H9 (cell line): ENCODE measurements around the gene BSN. TPM values are rescaled to one million over a fixed set of nuclear protein-coding genes. Genes with fewer than 3 reads are reported as not detected.

Source experiments
- DNase-seq: peaks from one replicate; pipeline ENCODE4 v3.0.0-alpha.2; 2017
- H2AFZ ChIP-seq: one replicate; pipeline ENCODE4 v1.6.1; 2013; ENCODE audit warnings: mild to moderate bottlenecking, low read length, control low read depth, moderate library complexity
- H2AK5ac ChIP-seq: 2 replicates; pipeline ENCODE4 v1.6.1; 2013; ENCODE audit warnings: low read length, control low read depth, mixed read lengths; ENCODE audit not compliant: insufficient read length
- H2BK120ac ChIP-seq: one replicate; pipeline ENCODE4 v1.6.1; 2013; ENCODE audit warnings: low read depth, mild to moderate bottlenecking, low read length, control low read depth, inconsistent platforms; ENCODE audit not compliant: poor library complexity, severe bottlenecking
- H2BK12ac ChIP-seq: 2 replicates; pipeline ENCODE4 v1.6.1; 2013; ENCODE audit warnings: low read length, control low read depth, mixed read lengths, low read depth; ENCODE audit not compliant: insufficient read length
- H2BK15ac ChIP-seq: 2 replicates; pipeline ENCODE4 v1.6.1; 2013; ENCODE audit warnings: low read depth, low read length, control low read depth
- H2BK20ac ChIP-seq: one replicate; pipeline ENCODE4 v1.6.1; 2013; ENCODE audit warnings: low read depth, mild to moderate bottlenecking, low read length, control low read depth, inconsistent platforms; ENCODE audit not compliant: poor library complexity, severe bottlenecking
- H2BK5ac ChIP-seq: 2 replicates; pipeline ENCODE4 v1.6.1; 2013; ENCODE audit warnings: low read length, control low read depth, mixed read lengths; ENCODE audit not compliant: insufficient read length
- H3K14ac ChIP-seq: 2 replicates; pipeline ENCODE4 v1.6.1; 2013; ENCODE audit warnings: low read length, control low read depth; ENCODE audit not compliant: insufficient read depth
- H3K18ac ChIP-seq: 2 replicates; pipeline ENCODE4 v1.6.1; 2013; ENCODE audit warnings: low read depth, mild to moderate bottlenecking, mixed read lengths, low read length, control low read depth; ENCODE audit not compliant: insufficient read length
- H3K23ac ChIP-seq: 2 replicates; pipeline ENCODE4 v1.6.1; 2013; ENCODE audit warnings: low read length, control low read depth, mixed read lengths, low read depth; ENCODE audit not compliant: insufficient read length
- H3K23me2 ChIP-seq: 2 replicates; pipeline ENCODE4 v1.6.1; 2013; ENCODE audit warnings: low read depth, mild to moderate bottlenecking, mixed read lengths, low read length, control low read depth; ENCODE audit not compliant: insufficient read length, poor library complexity, severe bottlenecking
- H3K27ac ChIP-seq: 2 replicates; pipeline ENCODE4 v1.5.1; 2013; ENCODE audit warnings: low read length, control low read depth, mixed read lengths, low read depth; ENCODE audit not compliant: insufficient read length
- H3K27me3 ChIP-seq: 2 replicates; pipeline ENCODE4 v1.6.1; 2013; ENCODE audit warnings: low read length, control low read depth, inconsistent platforms; ENCODE audit not compliant: insufficient read depth
- H3K4ac ChIP-seq: 2 replicates; pipeline ENCODE4 v1.6.1; 2013; ENCODE audit warnings: low read depth, mild to moderate bottlenecking, control low read depth, inconsistent platforms, low read length, moderate library complexity
- H3K4me1 ChIP-seq: 2 replicates; pipeline ENCODE4 v1.6.1; 2013; ENCODE audit warnings: low read length, control low read depth, inconsistent platforms; ENCODE audit not compliant: insufficient read depth
- H3K4me2 ChIP-seq: 2 replicates; pipeline ENCODE4 v1.6.1; 2013; ENCODE audit warnings: low read length, control low read depth, mixed read lengths; ENCODE audit not compliant: insufficient read length, insufficient read depth
- H3K56ac ChIP-seq: 2 replicates; pipeline ENCODE4 v1.6.1; 2013; ENCODE audit warnings: low read depth, mild to moderate bottlenecking, mixed read lengths, low read length, control low read depth; ENCODE audit not compliant: insufficient read length
- H3K79me1 ChIP-seq: 2 replicates; pipeline ENCODE4 v1.6.1; 2013; ENCODE audit warnings: low read depth, mild to moderate bottlenecking, moderate library complexity, low read length, control low read depth, inconsistent platforms; ENCODE audit not compliant: insufficient read depth, poor library complexity, severe bottlenecking
- H3K79me2 ChIP-seq: 2 replicates; pipeline ENCODE4 v1.6.1; 2013; ENCODE audit warnings: low read length, control low read depth, inconsistent platforms; ENCODE audit not compliant: insufficient read depth
- H3K9ac ChIP-seq: 2 replicates; pipeline ENCODE4 v1.6.1; 2013; ENCODE audit warnings: low read length, control low read depth, mixed read lengths; ENCODE audit not compliant: insufficient read length; ENCODE audit errors: extremely low read depth
- H3K9me3 ChIP-seq: one replicate; pipeline ENCODE4 v1.6.1; 2013; ENCODE audit warnings: low read depth, low read length, inconsistent platforms; ENCODE audit not compliant: control insufficient read depth
- H3T11ph ChIP-seq: one replicate; pipeline ENCODE4 v1.6.1; 2013; ENCODE audit warnings: mild to moderate bottlenecking, low read length, control low read depth, inconsistent platforms
- H4K20me1 ChIP-seq: one replicate; pipeline ENCODE4 v1.6.1; 2013; ENCODE audit not compliant: control insufficient read depth, insufficient read length, insufficient read depth
- H4K5ac ChIP-seq: 2 replicates; pipeline ENCODE4 v1.6.1; 2013; ENCODE audit warnings: low read depth, mild to moderate bottlenecking, mixed read lengths, low read length, control low read depth; ENCODE audit not compliant: insufficient read length
- H4K8ac ChIP-seq: replicated peaks from 2 replicates; pipeline ENCODE4 v1.6.1; 2013; ENCODE audit warnings: low read length, control low read depth, mixed read lengths, low read depth; ENCODE audit not compliant: insufficient read length
- H4K91ac ChIP-seq: 2 replicates; pipeline ENCODE4 v1.6.1; 2013; ENCODE audit warnings: low read depth, mild to moderate bottlenecking, moderate library complexity, mixed read lengths, low read length, control low read depth; ENCODE audit not compliant: insufficient read length
- H3K27ac Mint-ChIP-seq, 3 experiments: 2 replicates in 2 of 3; 3 replicates in 1 of 3; pipeline ENCODE4 v1.8.0; 2020 to 2021; ENCODE audit warnings: mixed read lengths in 3 of 3, mild to moderate bottlenecking in 1 of 3, moderate library complexity in 1 of 3
- H3K27me3 Mint-ChIP-seq: 2 replicates; pipeline ENCODE4 v1.8.0; 2021; ENCODE audit warnings: low read depth, mild to moderate bottlenecking, moderate library complexity, mixed read lengths
- H3K36me3 Mint-ChIP-seq, 3 experiments: 2 replicates in 2 of 3; 3 replicates in 1 of 3; pipeline ENCODE4 v1.8.0; 2020 to 2021; ENCODE audit warnings: low read depth in 3 of 3, mixed read lengths in 3 of 3; ENCODE audit not compliant: insufficient read depth in 1 of 3
- H3K4me1 Mint-ChIP-seq, 2 experiments: 2 replicates each; pipeline ENCODE4 v1.8.0; 2020; ENCODE audit warnings: mixed read lengths in 2 of 2
- H3K4me3 Mint-ChIP-seq, 2 experiments: 2 replicates in 1 of 2; 3 replicates in 1 of 2; pipeline ENCODE4 v1.8.0; 2020 to 2021; ENCODE audit warnings: mild to moderate bottlenecking in 2 of 2, mixed read lengths in 2 of 2, moderate library complexity in 1 of 2
- H3K9me3 Mint-ChIP-seq, 2 experiments: 2 replicates in 1 of 2; 3 replicates in 1 of 2; pipeline ENCODE4 v1.8.0; 2020; ENCODE audit warnings: mild to moderate bottlenecking in 2 of 2, mixed read lengths in 2 of 2, moderate library complexity in 1 of 2
- WGBS: extraction: QIAGEN DNeasy Blood & Tissue Kit; methylation state at CpG from one replicate; pipeline ENCODE4 v1.1.7; 2013; ENCODE audit warnings: missing lambda C conversion rate, low lambda C conversion rate, mixed read lengths; ENCODE audit not compliant: insufficient read length; ENCODE audit errors: extremely low coverage; 5-methylcytosine and 5-hydroxymethylcytosine counted together
- total RNA-seq: library from RNA; stranded (reverse); gene quantifications from 2 replicates; pipeline ENCODE4 v1.2.1, GENCODE V29; 2021
- TF ChIP-seq, protein P1 (sequence below): fragments of 200-600 bp; sonication (generic); conservative IDR thresholded peaks from 3 replicates; pipeline ENCODE4 v1.8.0; 2021; ENCODE audit warnings: antibody characterized with exemption, mild to moderate bottlenecking

Gene BSN
- total RNA-seq, 1 experiment from 2014 or later = 2.4 TPM

GRCh38 chr3:49634736-49635135, 80.5 kb downstream of the BSN start:
- Histone ChIP-seq H3K23me2 (no peaks in the 10 kb centered on the region), H3K27me3 (no peaks in the 10 kb centered on the region), H3K79me1 (no peaks in the 10 kb centered on the region), H3K9me3 (no peaks in the 10 kb centered on the region), H3K4me1 (no peaks in the 10 kb centered on the region), H2BK15ac (no peak overlapping the region), H4K91ac (no peak overlapping the region), H3K27ac (no peak overlapping the region), H2AK5ac (no peak overlapping the region), H3K18ac (no peak overlapping the region), H3K56ac (no peak overlapping the region), H4K20me1 (no peaks in the 10 kb centered on the region), H2AFZ (no peak overlapping the region), H2BK12ac (no peak overlapping the region), H2BK120ac (no peak overlapping the region), H4K8ac (no peak overlapping the region), H2BK20ac (no peak overlapping the region), H3K9ac (no peak overlapping the region), H4K5ac (no peak overlapping the region), H3K23ac (no peak overlapping the region), H2BK5ac (no peak overlapping the region), H3K14ac (no peak overlapping the region), H3K79me2 (no peaks in the 10 kb centered on the region), H3K4ac (no peak overlapping the region), H3T11ph (no peak overlapping the region), H3K4me2 (no peak overlapping the region)
- WGBS = no CpG with 5 or more reads among the region's 3 CpGs
- Mint-ChIP-seq H3K4me3 (no peak overlapping the region), H3K4me1 (no peaks in the 10 kb centered on the region; a peak in 1 of 4 replicates), H3K36me3 (peaks cover 0 to 10% (median 4%) of the 10 kb centered on the region in 3 experiments; a peak in 5 of 7 replicates), H3K9me3 (peaks cover 5 to 12% of the 10 kb centered on the region in 2 experiments; a peak in 3 of 5 replicates), H3K27ac (no peak overlapping the region), H3K27me3 (peaks cover 6% of the 10 kb centered on the region)
- TF ChIP-seq, protein P1, sequence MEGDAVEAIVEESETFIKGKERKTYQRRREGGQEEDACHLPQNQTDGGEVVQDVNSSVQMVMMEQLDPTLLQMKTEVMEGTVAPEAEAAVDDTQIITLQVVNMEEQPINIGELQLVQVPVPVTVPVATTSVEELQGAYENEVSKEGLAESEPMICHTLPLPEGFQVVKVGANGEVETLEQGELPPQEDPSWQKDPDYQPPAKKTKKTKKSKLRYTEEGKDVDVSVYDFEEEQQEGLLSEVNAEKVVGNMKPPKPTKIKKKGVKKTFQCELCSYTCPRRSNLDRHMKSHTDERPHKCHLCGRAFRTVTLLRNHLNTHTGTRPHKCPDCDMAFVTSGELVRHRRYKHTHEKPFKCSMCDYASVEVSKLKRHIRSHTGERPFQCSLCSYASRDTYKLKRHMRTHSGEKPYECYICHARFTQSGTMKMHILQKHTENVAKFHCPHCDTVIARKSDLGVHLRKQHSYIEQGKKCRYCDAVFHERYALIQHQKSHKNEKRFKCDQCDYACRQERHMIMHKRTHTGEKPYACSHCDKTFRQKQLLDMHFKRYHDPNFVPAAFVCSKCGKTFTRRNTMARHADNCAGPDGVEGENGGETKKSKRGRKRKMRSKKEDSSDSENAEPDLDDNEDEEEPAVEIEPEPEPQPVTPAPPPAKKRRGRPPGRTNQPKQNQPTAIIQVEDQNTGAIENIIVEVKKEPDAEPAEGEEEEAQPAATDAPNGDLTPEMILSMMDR = peak; percentile 48
- DNase-seq = no peak
